C1 segment of cervical spinal cord (tissue), 14 donors: ENCODE measurements around the gene TTC9B.

Experiments
- DNase-seq, 14 donors: peaks; one replicate each; lab custom pipeline; 2025; lab: John Stamatoyannopoulos, UW

TTC9B gene

DNA sequence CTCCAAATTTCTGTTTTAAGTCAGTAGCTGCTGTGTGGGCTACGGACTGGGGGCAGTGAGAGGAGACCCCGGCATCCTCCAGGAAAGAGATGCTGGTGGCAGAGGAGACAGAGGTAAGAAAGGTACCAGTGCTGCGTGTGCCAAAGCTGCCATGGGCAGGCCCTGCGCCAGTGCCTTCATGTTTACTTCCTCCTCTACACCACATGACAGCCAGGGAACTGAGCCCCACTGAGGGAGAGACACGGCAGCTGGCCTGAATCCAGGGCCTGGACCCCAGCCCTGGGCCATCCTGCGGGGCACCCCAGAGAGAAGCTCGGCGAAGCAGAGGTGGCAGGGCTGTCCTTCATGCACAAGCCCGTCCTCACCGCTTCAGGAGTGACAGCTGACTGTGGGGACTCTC lies 31.0 kb upstream of the TTC9B start:
- DNase-seq, result peak in 1 of 14 donors; percentile 60

DNA sequence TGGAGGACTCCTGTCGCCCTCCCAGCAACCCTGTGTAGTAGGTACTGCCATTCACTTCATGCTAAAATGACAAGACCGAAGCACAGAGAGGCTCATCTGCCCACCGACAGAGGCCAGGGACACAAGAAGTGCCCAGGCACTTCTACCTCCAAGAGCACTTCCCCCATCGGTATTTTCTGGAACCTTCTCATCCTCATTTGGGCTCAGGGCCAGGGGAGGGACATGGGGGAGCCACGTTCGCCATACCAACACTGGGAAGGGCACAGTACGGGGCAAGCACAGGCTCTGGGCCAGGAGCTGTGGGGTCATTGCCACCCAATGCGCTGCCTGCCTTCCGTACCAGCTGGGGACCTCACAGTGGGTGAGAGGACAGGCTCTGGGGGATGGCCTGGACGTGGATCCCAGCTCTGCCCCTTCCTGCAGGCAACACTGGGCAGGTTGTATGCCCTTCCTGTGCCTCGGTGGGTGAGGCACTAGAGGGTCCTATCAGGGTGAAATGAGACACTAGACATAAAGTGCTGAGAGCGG lies 29.6 kb upstream of the TTC9B start:
- DNase-seq, result no peak

DNA sequence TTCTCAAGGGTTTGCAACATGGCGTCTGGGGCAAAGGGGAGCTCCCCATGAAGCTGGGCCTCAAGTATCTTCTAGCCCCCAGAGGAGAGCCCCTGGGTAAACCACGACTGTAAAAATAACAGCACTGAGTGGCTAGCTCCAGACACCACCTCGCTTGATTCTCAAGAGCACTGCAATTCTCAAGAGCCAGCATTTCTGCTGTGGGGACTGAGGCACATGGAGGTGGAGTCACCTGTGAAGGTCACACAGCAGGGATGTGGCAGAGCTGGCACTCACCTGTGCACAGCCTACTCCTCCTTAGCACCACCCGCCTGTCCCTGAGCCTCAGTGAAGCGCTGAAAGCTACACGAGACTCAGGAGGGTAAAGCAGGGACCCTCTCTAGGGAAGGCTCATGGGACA lies 29.0 kb upstream of the TTC9B start:
- no peak for DNase-seq

DNA sequence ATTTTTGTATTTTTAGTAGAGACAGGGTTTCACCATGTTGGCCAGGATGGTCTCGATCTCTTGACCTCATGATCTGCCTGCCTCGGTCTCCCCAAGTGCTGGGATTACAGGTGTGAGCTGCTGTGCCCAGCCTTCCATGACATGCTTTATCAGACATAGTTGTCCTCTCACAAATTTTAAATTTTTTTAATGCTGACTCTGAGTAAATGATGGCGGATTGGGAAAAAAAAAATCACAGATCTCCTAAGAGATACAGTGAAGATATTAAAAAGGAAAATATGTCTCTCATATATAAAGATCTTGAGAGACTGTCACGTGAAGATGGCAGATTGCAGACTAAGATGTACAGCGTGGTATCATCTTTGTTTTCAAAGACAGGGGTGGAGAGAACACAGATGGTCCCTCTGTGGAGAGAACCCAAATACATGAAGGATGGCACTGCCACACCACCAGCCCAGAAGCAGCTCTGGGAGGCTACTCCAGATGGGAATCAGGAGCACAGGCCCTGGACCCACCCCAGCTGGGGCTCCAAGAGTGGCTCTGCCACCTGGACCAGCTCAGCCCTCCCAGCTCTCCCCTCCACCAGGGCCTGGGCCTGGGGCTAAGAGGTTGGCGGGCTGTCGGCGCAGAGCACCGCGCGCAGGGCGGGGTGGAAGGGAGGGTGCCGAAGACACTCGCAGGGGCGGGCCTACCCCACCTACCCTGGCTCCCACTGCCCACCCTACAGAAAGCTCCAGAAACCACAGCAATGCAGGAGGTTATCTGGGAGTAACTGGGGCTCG lies 28.3 kb upstream of the TTC9B start:
- peak in 1 of 14 donors; percentile 36 for DNase-seq

DNA sequence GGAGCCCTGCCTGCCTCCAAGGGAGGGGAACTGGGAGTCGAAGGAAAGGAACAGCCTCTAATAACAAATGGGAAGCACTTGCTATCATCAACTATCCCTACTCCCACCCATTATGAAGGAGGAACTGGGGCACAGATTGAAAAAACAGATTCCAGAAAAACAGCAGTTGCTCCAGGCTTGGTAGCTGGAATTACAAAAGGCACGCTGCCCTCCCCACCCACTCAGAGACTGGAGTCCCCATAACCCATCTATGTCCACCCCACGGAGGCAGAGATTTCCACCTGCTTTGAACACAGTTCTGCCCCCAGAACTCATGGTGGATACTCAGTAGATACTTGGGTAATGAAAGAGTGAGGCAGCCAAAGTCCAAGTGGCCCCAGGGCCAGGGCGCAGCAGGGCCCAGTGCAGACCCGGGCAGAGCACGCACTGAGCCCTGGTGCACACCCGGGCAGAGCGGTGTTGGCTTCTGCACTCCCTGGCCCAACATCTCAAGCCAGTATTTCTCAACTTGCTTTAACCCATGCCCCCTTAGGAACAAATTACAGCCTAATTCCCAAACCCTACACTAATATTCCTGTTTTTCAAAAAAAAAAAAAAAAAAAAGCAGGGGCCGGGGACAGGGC lies 27.4 kb upstream of the TTC9B start:
- no peak for DNase-seq

DNA sequence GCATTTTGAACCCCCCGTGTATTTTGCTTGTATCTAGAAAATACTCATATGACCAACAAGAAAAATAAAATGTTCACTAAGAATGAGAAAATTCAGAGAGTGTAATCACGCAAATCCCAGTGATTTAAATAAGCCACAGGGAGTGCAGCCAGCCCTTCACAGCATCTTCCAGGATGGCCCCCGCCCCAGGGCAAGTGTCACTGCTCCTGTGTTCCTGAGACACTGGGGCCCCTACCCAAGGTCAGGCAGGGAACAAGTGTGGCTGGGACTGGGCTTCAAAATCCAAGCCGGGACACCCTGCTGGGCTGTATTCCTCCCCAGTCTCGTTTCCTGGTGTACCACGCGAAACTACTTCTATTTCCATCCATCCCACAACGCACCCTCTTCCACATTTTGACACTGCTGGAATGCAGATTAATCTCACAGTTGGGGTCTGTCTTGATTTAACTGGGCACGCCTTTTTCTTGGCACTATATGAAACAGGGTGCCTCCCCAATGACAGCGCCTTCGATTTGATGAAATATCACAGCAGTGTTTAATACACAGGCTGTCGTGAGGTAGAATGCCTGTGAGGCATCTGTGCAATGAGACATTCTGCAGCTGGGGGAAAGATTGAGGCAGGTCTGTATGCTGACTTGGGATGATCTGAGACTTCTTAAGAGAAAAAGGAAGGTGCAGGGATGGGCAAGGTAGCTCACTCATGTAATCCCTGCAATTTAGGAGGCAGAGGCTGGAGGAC lies 26.6 kb upstream of the TTC9B start:
- DNase-seq, result no peak

DNA sequence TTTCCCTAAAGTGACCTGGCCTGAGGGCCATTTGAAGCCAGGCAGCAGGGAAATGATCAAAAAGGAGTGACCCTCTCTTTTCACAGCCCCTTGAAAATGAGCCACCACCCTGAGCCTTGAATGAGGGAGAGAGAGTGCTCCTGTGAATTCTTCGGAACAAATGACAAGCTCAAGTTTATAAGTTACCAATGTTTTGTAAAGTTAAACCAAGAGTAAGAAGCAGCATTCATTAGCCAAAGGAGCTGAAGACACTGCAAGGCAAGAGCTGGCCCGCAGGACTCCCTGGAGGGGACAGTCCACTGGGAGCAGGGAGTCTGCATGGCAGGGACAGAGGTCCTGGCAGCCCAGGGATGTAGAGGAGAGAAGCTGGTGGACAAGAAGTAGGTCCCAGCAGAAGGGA lies 25.0 kb upstream of the TTC9B start:
- no peak for DNase-seq

DNA sequence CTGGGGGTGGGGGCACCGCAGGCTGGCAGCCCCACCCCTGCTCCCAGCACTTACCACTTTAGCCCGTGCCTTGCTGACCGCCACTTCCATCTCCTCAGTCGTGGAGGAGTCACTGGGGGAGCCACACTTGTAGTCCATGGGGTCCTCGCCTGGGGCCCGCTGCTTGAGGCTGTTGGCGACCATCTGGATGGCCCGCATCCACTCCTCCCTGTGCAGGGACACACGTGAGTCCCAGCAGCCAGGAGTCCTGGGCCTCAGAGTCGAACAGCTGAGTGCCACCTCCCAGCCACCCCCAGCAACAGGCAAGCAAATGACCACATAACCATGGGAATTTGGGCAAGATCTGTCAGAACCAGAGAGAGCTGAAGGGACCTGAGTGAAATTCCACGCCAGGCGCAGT lies 24.3 kb upstream of the TTC9B start:
- peak in 1 of 14 donors; percentile 60 for DNase-seq

DNA sequence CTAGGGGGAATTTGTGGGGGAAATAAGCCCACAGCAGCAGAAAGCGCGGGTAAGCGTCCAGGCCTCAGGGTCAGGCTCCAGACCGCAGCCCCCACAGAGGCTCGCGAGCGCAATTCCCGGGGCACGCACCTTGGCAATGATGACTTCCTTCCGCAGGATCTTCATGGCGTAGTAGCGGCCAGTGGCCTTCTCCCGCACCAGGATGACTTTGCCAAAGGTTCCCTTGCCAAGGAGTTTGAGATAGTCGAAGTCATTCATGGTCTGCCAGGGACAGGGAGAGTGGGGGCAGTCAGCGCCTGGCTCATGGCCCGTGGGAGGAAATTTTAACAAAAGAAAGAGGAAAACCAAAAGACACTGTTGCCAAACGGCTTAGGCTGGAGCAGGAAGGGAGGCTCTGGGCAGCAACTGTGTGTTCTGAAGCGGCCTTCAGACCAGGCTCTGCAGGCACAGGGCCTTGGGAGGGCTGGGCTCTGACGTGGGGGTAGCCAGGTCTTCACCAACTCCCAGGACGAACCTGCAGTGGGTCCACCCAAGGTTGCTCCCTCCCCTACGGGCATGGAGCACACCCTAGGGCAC lies 23.7 kb upstream of the TTC9B start:
- peak in 13 of 14 donors; percentile 25 to 88 (median 71) for DNase-seq

DNA sequence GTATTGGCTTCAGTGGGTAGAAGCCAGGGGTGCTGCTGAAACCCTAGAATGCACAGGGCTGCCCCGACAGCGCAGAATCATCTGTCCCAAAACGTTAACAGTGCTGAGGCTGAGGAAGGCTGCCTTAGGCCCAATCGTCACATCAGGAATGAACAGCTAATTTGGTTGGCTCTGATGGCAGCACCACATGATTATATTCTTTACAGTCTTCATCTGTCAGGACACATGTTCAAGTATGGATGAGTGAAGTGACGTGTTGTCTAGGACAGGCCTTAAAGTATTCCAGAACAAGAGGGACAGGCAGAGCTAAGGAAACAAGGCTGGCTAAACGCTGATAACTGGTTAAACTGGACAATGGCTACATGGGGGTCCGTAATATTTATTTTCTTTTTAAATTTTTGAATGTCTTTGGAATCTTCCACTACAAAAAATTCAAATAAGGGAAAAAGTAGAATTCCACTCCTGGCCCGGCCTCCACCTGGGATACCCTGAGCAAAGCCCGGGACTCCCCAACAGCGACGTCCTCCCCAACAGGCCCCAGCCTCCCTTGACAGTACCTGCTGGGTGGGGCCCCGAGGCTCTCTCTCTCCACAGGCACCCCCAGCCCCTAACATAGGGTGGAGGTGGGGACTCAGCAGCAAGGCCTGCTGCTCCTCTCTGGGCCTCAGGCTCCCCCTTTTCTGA lies 23.1 kb upstream of the TTC9B start:
- no peak for DNase-seq

DNA sequence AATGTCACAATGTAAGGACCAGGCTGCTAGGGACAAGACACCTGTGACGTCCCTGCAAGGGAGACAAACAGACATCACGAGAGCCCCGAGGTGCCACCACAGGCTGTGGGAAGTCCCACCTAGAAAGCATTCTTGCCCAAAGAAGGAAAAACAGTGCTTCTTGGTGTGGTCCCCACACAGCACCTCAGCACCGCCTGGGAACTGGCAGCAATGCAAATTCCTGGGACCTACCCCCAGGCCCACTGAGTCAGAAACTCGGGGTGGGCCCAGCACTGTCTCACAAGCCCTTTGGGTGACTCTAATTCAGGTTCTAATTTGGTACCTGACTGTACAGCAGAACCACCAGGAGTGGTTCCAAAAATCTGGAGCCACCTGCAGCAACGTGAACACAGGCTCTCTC lies 22.1 kb upstream of the TTC9B start:
- DNase-seq, result no peak

DNA sequence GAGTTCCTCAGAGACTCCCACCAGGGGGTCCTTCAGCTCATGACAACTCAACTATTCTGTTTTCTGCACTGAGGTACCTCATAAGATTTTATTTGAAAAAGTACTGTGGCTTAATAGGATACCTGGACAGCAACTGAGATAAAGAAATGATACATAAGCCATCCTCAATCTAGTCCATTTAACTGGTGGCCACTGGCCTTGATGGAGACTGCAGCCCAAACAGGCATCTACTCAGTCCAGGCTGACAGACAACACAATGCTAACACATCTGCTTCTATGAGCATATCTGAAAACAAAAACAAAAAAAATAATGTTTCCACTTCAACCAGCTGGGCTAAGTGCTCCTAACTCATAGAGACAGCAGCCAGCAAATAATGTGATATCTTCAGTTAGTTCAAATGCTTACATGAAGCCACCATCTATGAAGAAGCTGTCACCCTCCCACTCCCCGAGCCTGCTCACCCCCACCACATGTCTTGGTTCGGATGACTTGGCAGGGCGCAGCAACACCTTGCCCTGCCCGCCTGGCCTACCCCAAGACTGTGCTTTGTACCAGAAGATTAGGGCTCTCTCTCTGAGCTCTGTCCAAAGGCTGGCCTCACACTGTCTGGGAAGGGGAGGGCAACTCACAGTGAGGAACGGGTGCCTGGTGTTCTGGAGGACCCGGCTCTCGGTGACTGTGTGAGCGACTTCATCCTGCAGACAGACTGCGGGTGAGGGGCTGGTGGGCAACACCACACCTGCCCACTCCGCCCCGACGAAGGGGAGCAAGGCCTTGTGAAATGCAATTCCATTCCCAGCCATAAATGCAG lies 21.4 kb upstream of the TTC9B start:
- DNase-seq, result no peak

DNA sequence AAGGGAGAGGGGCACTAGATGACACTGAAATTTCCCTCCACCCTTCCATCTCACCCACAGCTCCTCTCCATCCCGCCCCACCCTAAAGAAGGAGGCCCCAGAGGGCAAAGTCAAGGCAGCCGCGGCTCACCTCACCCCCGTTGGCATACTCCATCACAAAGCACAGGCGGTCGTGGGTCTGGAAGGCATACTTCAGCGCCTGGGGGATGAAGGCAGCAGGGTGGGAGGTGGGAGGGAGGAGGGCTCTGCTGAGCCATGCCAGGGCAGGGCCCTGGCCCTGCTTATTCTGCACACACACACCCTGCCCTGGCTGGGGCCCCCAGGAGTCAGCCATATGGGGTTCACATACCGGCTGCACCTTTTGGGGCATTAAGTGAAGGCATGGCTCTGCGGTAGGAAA lies 20.6 kb upstream of the TTC9B start:
- no peak for DNase-seq

DNA sequence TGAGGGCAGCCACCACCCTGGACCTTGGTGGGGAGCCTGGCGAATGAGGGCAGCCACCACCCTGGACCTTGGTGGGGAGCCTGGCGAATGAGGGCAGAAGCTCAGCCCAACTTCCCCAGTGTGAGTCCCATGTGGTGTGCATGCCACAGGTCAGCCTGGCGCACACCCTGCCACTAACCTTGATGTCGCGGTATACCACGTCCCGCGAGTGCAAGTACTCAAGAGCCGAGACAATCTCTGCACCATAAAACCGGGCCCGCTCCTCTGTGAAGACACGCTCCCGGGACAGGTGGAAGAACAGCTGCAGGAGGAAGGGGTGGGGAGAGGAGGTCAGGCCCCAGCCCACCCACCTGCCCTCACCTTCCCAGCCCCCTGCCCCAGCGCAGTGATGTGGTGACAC lies 19.6 kb upstream of the TTC9B start:
- DNase-seq, result no peak

DNA sequence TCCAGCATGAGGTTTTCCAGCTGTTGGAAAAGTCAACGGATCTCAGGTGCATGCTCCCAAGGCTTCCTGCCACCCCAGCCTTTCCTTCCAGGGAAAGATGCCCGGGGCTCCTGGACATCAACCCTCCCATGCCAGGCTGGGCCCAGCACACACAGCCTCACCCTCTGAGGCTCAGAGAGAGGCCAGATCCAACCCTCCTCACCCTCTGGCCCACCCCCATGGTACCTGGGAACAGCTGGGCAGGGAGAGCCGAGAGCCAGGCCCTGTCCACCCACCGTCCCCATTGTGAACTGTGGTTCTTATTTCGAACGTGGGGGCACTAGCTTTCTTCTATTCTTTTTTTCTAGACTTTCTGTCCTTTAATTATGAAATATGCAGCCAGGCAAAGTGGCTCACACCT lies 18.2 kb upstream of the TTC9B start:
- no peak for DNase-seq

DNA sequence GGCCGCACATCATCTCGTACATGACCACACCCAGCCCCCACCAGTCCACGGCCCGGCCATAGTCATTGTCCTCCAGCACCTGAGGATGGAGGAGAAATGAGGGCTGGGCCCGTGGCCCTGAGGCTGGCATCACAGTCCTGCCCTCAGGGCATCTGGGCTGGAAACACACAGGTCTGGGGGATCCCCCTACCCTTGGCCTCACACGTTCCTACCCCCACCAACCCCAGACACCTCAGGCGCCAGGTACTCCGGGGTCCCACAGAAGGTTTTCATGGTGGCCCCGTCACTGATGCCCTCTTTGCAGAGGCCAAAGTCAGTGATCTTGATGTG lies 17.8 kb upstream of the TTC9B start:
- no peak for DNase-seq

DNA sequence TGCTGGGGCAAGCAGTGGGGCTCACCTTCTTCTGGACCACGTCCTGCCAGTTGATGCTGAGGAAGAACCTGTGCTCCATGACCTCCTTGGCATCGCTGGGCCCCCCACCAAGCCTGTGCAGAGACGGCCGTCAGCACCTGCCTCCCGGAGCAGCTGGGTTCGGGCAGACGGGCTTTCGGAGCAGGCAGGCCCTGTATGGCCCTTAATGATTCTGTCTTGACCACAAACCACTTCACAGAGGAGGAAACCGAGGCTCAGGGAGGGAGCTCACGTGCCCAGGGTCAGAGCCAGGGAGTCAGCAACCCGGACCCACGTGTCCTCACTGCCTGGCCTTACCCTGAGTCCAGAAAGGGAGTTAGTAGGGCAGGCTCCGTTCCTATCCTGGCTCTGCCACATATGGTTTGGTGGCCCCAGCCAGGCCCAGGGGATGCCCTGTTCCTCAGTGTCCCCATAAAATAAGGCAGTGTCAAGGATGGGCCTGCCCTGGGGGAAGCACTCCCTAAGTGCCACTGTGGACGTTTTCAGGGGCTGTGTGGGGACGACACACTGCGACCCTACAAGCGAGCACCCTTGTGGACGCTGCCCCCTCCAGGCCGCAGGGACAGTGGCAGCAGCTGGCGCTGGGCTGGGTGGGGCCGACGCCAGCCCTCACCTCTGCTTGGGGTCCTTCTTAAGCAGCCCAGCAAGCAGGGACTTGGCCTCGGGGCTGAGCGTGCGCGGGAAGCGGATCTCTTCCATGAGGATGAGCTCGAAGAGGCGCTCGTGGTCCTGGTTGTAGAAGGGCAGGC lies 17.2 kb upstream of the TTC9B start:
- DNase-seq, result no peak

DNA sequence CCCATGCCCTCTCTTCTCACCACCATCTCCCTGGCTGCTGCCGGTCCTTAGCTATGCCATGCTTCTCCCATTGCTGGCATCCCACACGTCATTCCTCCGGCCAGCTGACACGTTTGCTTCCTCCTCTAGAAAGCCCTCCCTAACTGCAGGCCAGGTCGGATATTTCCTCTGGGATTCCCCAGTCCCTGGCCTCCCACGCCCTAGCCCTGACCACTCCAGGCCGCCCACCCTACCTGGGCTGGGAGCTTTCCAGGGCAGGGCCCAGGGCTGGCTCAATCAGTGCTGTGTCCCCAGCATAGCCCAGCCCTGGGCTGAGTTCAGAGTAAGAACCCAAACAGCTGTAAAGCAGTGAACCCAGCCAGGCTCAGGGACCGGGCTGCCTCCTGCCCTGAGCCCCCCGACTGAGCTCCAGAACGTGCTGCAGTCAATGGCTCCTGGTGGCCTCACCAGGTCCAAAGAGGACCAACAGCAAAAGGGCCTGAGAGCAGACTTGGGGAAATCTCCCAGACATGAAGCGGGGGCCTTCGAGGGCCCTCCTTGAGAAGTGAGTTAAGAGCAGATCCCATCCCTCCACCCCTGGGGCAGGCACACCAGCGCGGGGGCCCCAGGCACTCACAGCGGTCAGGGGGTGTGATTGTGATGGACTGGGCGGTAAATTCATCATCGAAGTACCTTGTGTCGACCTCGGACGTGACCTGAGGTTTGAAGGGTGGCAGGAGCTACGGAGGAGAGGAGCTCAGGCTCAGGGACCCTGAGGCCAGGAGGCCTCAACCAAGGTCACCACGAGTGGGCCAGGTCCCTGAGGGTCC lies 16.4 kb upstream of the TTC9B start:
- DNase-seq, result no peak

DNA sequence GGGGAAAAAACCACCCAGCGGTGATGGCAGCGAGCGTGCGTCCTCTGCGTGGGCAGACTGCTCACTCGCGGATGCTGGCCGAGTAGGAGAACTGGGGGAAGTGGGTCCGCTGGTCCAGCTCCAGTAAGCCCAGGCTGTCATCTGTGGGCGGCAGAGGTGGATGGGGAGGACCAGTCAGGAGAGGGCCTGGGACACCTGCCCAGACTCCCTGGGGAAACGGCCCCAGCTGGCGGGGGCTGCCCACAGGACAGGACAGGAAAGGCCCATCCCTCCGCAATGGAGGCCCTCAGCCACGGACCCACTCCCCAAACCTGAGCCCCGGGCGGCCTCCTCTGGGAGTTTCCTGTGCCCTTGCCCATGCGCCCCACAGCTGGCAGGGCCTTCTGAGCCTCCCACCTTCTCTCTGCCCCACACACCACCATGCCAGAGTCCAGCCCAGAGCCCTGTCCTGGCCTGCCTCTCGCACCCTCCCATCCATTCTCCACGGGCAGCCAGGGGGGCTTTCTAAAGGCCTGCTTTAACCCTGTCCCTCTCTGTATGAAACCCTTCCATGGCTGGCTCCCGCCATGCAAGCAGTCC lies 15.7 kb upstream of the TTC9B start:
- DNase-seq, result no peak
